Trophoblast cell (in vitro differentiated cells and primary cell): ENCODE data around the gene SLC12A3.

ENCODE experiments used
- DNase-seq, 2 donors: peaks; one replicate each; pipeline ENCODE4 v3.0.0-alpha.2; 2016
- H2AFZ ChIP-seq: 2 replicates; pipeline ENCODE4 v1.6.1; 2013; ENCODE audit warnings: low read length, moderate library complexity, mild to moderate bottlenecking; ENCODE audit not compliant: insufficient read depth, poor library complexity
- H2AK5ac ChIP-seq: 2 replicates; pipeline ENCODE4 v1.6.1; 2013; ENCODE audit warnings: mild to moderate bottlenecking, low read length
- H2BK120ac ChIP-seq: 2 replicates; pipeline ENCODE4 v1.6.1; 2013; ENCODE audit warnings: low read length, mild to moderate bottlenecking, moderate library complexity; ENCODE audit not compliant: insufficient read depth, poor library complexity
- H2BK12ac ChIP-seq: 2 replicates; pipeline ENCODE4 v1.6.1; 2013; ENCODE audit warnings: mild to moderate bottlenecking, low read length, moderate library complexity
- H2BK5ac ChIP-seq: 2 replicates; pipeline ENCODE4 v1.6.1; 2013; ENCODE audit warnings: low read length, low read depth, moderate library complexity, mild to moderate bottlenecking; ENCODE audit not compliant: poor library complexity
- H3K14ac ChIP-seq: 2 replicates; pipeline ENCODE4 v1.6.1; 2013; ENCODE audit warnings: mild to moderate bottlenecking, low read length
- H3K18ac ChIP-seq: 2 replicates; pipeline ENCODE4 v1.6.1; 2013; ENCODE audit warnings: mild to moderate bottlenecking, low read length
- H3K23ac ChIP-seq: 2 replicates; pipeline ENCODE4 v1.6.1; 2013; ENCODE audit warnings: low read length
- H3K27ac ChIP-seq: 2 replicates; pipeline ENCODE4 v1.5.1; 2013; ENCODE audit warnings: low read depth, mild to moderate bottlenecking, inconsistent platforms, low read length, moderate library complexity
- H3K27me3 ChIP-seq: 2 replicates; pipeline ENCODE4 v1.6.1; 2013; ENCODE audit warnings: inconsistent platforms, mild to moderate bottlenecking, low read length, moderate library complexity; ENCODE audit not compliant: insufficient read depth
- H3K36me3 ChIP-seq, 2 experiments: 1 replicate in 1 of 2; 2 replicates in 1 of 2; pipeline ENCODE4 v1.6.1; 2013; ENCODE audit warnings: low read length in 2 of 2, mild to moderate bottlenecking in 2 of 2, moderate library complexity in 1 of 2; ENCODE audit not compliant: insufficient read depth in 2 of 2, control insufficient read depth in 1 of 2
- H3K4ac ChIP-seq: 2 replicates; pipeline ENCODE4 v1.6.1; 2013; ENCODE audit warnings: low read depth, mild to moderate bottlenecking, low read length, moderate library complexity
- H3K4me1 ChIP-seq, 2 experiments: 1 replicate in 1 of 2; 2 replicates in 1 of 2; pipeline ENCODE4 v1.6.1; 2013; ENCODE audit warnings: low read length in 2 of 2, mild to moderate bottlenecking in 2 of 2, moderate library complexity in 1 of 2; ENCODE audit not compliant: insufficient read depth in 2 of 2, control insufficient read depth in 1 of 2
- H3K4me2 ChIP-seq: 2 replicates; pipeline ENCODE4 v1.6.1; 2013; ENCODE audit warnings: inconsistent platforms, mild to moderate bottlenecking, low read length, moderate library complexity
- H3K4me3 ChIP-seq: 2 replicates; pipeline ENCODE4 v1.5.1; 2013; ENCODE audit warnings: mild to moderate bottlenecking, low read depth, low read length, inconsistent platforms
- H3K79me1 ChIP-seq: one replicate; pipeline ENCODE4 v1.6.1; 2013; ENCODE audit warnings: low read length
- H3K79me2 ChIP-seq: 2 replicates; pipeline ENCODE4 v1.6.1; 2013; ENCODE audit warnings: low read length, mild to moderate bottlenecking; ENCODE audit not compliant: control insufficient read depth, insufficient read depth, poor library complexity
- H3K9ac ChIP-seq: 2 replicates; pipeline ENCODE4 v1.6.1; 2013; ENCODE audit warnings: mild to moderate bottlenecking, low read length
- H3K9me3 ChIP-seq: 2 replicates; pipeline ENCODE4 v1.6.1; 2013; ENCODE audit warnings: low read depth, mild to moderate bottlenecking, control low read depth, inconsistent platforms, low read length; ENCODE audit not compliant: insufficient read depth
- H4K12ac ChIP-seq: 2 replicates; pipeline ENCODE4 v1.6.1; 2013; ENCODE audit warnings: low read depth, mild to moderate bottlenecking, low read length, moderate library complexity
- H4K8ac ChIP-seq: 2 replicates; pipeline ENCODE4 v1.6.1; 2013; ENCODE audit warnings: low read depth, mild to moderate bottlenecking, low read length, moderate library complexity
- H4K91ac ChIP-seq: one replicate; pipeline ENCODE4 v1.6.1; 2013; ENCODE audit warnings: low read depth, mild to moderate bottlenecking, low read length, moderate library complexity
- WGBS: extraction: QIAGEN DNeasy Blood & Tissue Kit; methylation state at CpG from one replicate; pipeline ENCODE4 v1.1.7; 2013; ENCODE audit warnings: missing lambda C conversion rate; ENCODE audit not compliant: insufficient read length, insufficient coverage; ENCODE audit errors: extremely low coverage; 5-methylcytosine and 5-hydroxymethylcytosine counted together

SLC12A3 gene

DNA sequence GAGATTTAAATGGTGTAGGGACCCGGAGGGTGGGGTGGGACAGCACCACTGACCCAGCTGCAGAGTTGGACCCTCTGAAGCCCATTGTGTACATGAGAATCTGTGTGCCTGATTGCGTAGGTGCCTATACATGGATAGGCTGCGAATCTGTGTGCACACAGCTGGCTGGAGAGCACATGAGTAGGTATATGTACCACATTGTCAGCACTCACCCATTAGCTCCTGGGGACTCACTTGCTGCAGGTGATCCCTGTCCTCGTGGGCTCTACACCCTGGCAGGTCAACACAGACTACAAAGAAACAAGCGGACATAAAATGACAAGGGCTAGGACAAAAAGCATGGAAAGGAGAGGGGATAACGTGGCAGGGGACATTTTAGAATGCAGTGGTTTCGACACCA is 85.4 kb downstream of the SLC12A3 start:
- H4K91ac ChIP-seq = no peak overlapping the region
- H3K27ac ChIP-seq = no peak overlapping the region
- no peak overlapping the region for H4K12ac ChIP-seq
- no peaks in the 10 kb centered on the region for H3K79me1 ChIP-seq
- H2AK5ac ChIP-seq = no peak overlapping the region
- H3K9me3 ChIP-seq = no peaks in the 10 kb centered on the region
- H2BK12ac ChIP-seq = no peak overlapping the region
- H3K4me3 ChIP-seq = no peak overlapping the region
- no peaks in the 10 kb centered on the region for H3K4me1 ChIP-seq
- no peak overlapping the region for H3K4ac ChIP-seq
- H4K8ac ChIP-seq = no peak overlapping the region
- H2BK5ac ChIP-seq = no peak overlapping the region
- H3K23ac ChIP-seq = no peak overlapping the region
- H3K14ac ChIP-seq = no peak overlapping the region
- H3K18ac ChIP-seq = no peak overlapping the region
- no CpG with 5 or more reads among the region's 7 CpGs for WGBS
- no peaks in the 10 kb centered on the region for H3K27me3 ChIP-seq
- no peak overlapping the region for H3K4me2 ChIP-seq
- no peak overlapping the region for H2BK120ac ChIP-seq
- no peak overlapping the region for H3K9ac ChIP-seq
- no peak for DNase-seq
- peaks cover under 1% of the 10 kb centered on the region in 2 experiments for H3K36me3 ChIP-seq
- no peaks in the 10 kb centered on the region for H3K79me2 ChIP-seq
- no peak overlapping the region for H2AFZ ChIP-seq

DNA sequence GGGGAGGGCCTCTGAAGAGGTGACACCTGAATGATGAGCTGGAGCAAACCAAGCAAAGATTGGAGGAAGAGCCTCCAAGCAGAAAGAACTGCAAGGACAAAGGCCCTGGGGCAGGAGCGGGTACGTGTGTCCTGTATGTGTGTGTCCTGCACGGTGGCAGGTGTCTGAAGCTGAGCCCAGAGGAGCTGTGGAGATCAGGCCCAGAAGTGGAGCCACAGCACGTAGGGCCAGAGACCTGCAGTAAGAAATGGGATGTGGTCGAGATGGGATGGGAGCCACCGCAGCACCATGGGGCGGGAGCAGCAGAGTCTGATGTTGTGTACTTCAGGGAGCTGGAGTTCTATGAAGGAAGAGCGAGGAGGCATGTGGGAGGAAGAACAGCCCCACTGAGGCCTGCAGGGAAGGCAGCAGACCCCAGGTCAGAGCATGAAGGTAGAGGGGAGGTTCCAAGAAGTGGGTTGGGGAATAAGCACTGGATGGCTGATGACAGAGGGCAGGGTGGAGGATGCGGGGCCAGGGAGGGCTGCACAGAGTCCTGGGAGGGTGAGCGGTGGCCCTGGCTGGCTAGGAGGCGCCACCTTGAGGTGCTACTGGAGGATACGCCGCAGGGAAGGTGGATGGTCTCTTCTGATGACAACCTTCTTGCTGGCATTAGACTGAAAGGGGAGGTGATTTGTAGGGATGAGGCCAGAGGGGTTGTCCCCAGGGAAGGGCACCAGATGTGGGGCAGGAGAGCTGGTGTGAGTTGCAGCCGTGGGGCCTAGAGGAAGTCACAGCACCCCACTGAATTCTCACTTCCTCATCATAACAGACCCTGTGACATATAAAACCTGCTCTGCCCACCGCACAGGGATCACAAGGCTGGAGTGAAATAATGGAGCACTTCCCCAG is 86.1 kb downstream of the SLC12A3 start:
- H3K4me3 ChIP-seq = no peak overlapping the region
- no peak overlapping the region for H4K91ac ChIP-seq
- no peak overlapping the region for H2BK5ac ChIP-seq
- H3K18ac ChIP-seq = no peak overlapping the region
- H3K36me3 ChIP-seq = no peaks in the 10 kb centered on the region
- peak; percentile 74 to 78 for DNase-seq
- no peak overlapping the region for H2BK120ac ChIP-seq
- H2BK12ac ChIP-seq = no peak overlapping the region
- H3K4me2 ChIP-seq = no peak overlapping the region
- WGBS = no CpG with 5 or more reads among the region's 15 CpGs
- H3K79me1 ChIP-seq = no peaks in the 10 kb centered on the region
- no peak overlapping the region for H3K9ac ChIP-seq
- no peaks in the 10 kb centered on the region for H3K79me2 ChIP-seq
- H2AFZ ChIP-seq = no peak overlapping the region
- no peak overlapping the region for H4K8ac ChIP-seq
- H3K9me3 ChIP-seq = no peaks in the 10 kb centered on the region
- H2AK5ac ChIP-seq = no peak overlapping the region
- no peak overlapping the region for H4K12ac ChIP-seq
- H3K14ac ChIP-seq = no peak overlapping the region
- no peak overlapping the region for H3K23ac ChIP-seq
- no peaks in the 10 kb centered on the region for H3K4me1 ChIP-seq
- H3K4ac ChIP-seq = no peak overlapping the region
- no peaks in the 10 kb centered on the region for H3K27me3 ChIP-seq
- no peak overlapping the region for H3K27ac ChIP-seq

DNA sequence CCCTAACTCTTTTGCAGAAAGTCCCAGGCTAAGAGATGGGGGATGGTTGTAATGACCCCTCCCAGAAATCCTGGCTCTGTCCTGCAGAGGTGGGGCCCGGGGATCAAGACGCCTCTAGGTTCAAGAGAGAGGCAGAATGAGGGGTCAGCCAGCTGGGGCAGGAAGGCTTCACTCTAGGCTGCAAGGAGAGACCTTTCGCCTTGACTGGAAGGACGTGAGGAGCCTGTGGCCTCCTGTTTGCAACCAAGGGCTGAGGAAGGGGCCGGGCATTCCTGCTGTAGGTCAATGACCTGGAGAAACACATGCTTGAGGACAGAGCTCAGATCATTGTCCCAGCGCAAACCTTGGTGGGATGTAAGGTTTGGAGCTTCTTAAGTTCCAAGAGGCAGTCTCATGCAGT is 88.0 kb downstream of the SLC12A3 start:
- no peaks in the 10 kb centered on the region for H3K4me1 ChIP-seq
- H3K14ac ChIP-seq = no peak overlapping the region
- DNase-seq = no peak
- H3K4me3 ChIP-seq = no peak overlapping the region
- no peak overlapping the region for H2BK5ac ChIP-seq
- H4K8ac ChIP-seq = no peak overlapping the region
- no peak overlapping the region for H2AK5ac ChIP-seq
- no peak overlapping the region for H3K9ac ChIP-seq
- no peak overlapping the region for H2BK120ac ChIP-seq
- no peaks in the 10 kb centered on the region for H3K79me2 ChIP-seq
- H3K4ac ChIP-seq = no peak overlapping the region
- WGBS = no CpG with 5 or more reads among the region's 6 CpGs
- no peaks in the 10 kb centered on the region for H3K9me3 ChIP-seq
- no peaks in the 10 kb centered on the region for H3K27me3 ChIP-seq
- H4K91ac ChIP-seq = no peak overlapping the region
- no peak overlapping the region for H3K4me2 ChIP-seq
- no peaks in the 10 kb centered on the region for H3K79me1 ChIP-seq
- H3K18ac ChIP-seq = no peak overlapping the region
- H3K36me3 ChIP-seq = no peaks in the 10 kb centered on the region
- H2AFZ ChIP-seq = no peak overlapping the region
- H4K12ac ChIP-seq = no peak overlapping the region
- no peak overlapping the region for H3K27ac ChIP-seq
- H2BK12ac ChIP-seq = no peak overlapping the region
- no peak overlapping the region for H3K23ac ChIP-seq

DNA sequence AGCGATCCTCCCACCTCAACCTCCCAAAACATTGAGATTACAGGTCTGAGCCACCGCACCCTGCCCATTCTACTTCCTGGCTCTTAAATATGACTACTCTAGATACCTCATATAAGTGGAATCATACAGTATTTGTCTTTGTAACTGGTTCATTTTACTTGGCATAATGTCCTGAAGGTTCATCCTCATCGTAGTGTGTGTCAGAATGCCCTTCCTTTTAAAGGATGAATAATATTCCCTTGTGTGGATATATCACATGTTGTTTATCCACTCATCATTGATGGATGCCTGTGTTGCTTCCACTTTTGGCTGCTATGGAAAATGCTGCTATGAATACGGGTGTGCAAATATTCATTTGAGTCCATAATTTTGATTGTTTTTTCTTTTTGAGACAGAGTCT is 91.1 kb downstream of the SLC12A3 start:
- Histone ChIP-seq H3K79me2 (no peaks in the 10 kb centered on the region), H2BK12ac (no peak overlapping the region), H3K36me3 (no peaks in the 10 kb centered on the region), H3K9ac (no peak overlapping the region), H3K18ac (no peak overlapping the region), H3K23ac (no peak overlapping the region), H3K4ac (no peak overlapping the region), H3K4me3 (no peak overlapping the region), H4K12ac (no peak overlapping the region), H3K4me2 (no peak overlapping the region), H4K91ac (no peak overlapping the region), H3K14ac (no peak overlapping the region), H2AK5ac (no peak overlapping the region), H2BK120ac (no peak overlapping the region), H2AFZ (no peak overlapping the region), H3K79me1 (no peaks in the 10 kb centered on the region), H3K27me3 (no peaks in the 10 kb centered on the region), H2BK5ac (no peak overlapping the region), H3K4me1 (no peaks in the 10 kb centered on the region), H3K27ac (no peak overlapping the region), H3K9me3 (no peaks in the 10 kb centered on the region), H4K8ac (no peak overlapping the region)
- no CpG with 5 or more reads among the region's 4 CpGs for WGBS
- DNase-seq = no peak
